ENCODE results near the gene PAN3.

The PAN3 gene

GRCh38 chr13:28163587-28163986 lies 25.2 kb downstream of the PAN3 start:
- no peak overlapping the region for H3K4me3 Mint-ChIP-seq

GRCh38 chr13:28166257-28166656 lies 27.9 kb downstream of the PAN3 start:
- peaks cover 6% of the 10 kb centered on the region for H3K4me1 Mint-ChIP-seq
- H3K27me3 Mint-ChIP-seq: no peaks in the 10 kb centered on the region
- DNase-seq: no peak
- CTCF ChIA-PET: no interaction called here
- no peak overlapping the region for H3K4me3 Mint-ChIP-seq
- no peaks in the 10 kb centered on the region for H3K9me3 Mint-ChIP-seq
- H3K27ac Mint-ChIP-seq: no peak overlapping the region
- H3K36me3 Mint-ChIP-seq: peaks cover 13% of the 10 kb centered on the region

More at GRCh38 chr13:28163587-28163986, 25.2 kb downstream of the PAN3 start:
- Mint-ChIP-seq H3K27me3 (no peaks in the 10 kb centered on the region), H3K36me3 (peaks cover 16% of the 10 kb centered on the region), H3K27ac (no peak overlapping the region), H3K4me1 (peaks cover 7% of the 10 kb centered on the region), H3K9me3 (peaks cover 3% of the 10 kb centered on the region)
- DNase-seq: no peak
- CTCF ChIA-PET: no interaction called here

- H3K4me1 Mint-ChIP-seq: peaks cover 3% of the 10 kb centered on the region
Measured at GRCh38 chr13:28171266-28171665, 32.9 kb downstream of the PAN3 start.

GRCh38 chr13:28172947-28173346 lies 34.6 kb downstream of the PAN3 start:
- no peak overlapping the region for H3K27ac Mint-ChIP-seq
- H3K4me3 Mint-ChIP-seq: no peak overlapping the region
- no peaks in the 10 kb centered on the region for H3K9me3 Mint-ChIP-seq
- no peak for DNase-seq
- H3K4me1 Mint-ChIP-seq: peaks cover under 1% of the 10 kb centered on the region
- CTCF ChIA-PET: no interaction called here
- H3K36me3 Mint-ChIP-seq: peaks cover 31% of the 10 kb centered on the region
- H3K27me3 Mint-ChIP-seq: no peaks in the 10 kb centered on the region

More at GRCh38 chr13:28171266-28171665, 32.9 kb downstream of the PAN3 start:
- no peaks in the 10 kb centered on the region for H3K27me3 Mint-ChIP-seq
- no peak overlapping the region for H3K4me3 Mint-ChIP-seq
- peaks cover 25% of the 10 kb centered on the region for H3K36me3 Mint-ChIP-seq
- CTCF ChIA-PET: no interaction called here
- no peaks in the 10 kb centered on the region for H3K9me3 Mint-ChIP-seq
- no peak overlapping the region for H3K27ac Mint-ChIP-seq
- no peak for DNase-seq

GRCh38 chr13:28173793-28174192 lies 35.4 kb downstream of the PAN3 start:
- Mint-ChIP-seq H3K9me3 (no peaks in the 10 kb centered on the region), H3K27me3 (no peaks in the 10 kb centered on the region), H3K4me1 (no peaks in the 10 kb centered on the region), H3K36me3 (peaks cover 32% of the 10 kb centered on the region), H3K27ac (no peak overlapping the region), H3K4me3 (no peak overlapping the region)
- CTCF ChIA-PET: no interaction called here
- DNase-seq: no peak

- no peaks in the 10 kb centered on the region for H3K4me1 Mint-ChIP-seq
- no peak overlapping the region for H3K4me3 Mint-ChIP-seq
- DNase-seq: no peak
- no peaks in the 10 kb centered on the region for H3K27me3 Mint-ChIP-seq
- H3K36me3 Mint-ChIP-seq: peaks cover 30% of the 10 kb centered on the region
- CTCF ChIA-PET: no interaction called here
- H3K9me3 Mint-ChIP-seq: no peaks in the 10 kb centered on the region
- no peak overlapping the region for H3K27ac Mint-ChIP-seq
Measured at GRCh38 chr13:28177327-28177726, 39.0 kb downstream of the PAN3 start.

GRCh38 chr13:28177877-28178276 lies 39.5 kb downstream of the PAN3 start:
- Mint-ChIP-seq H3K27ac (no peak overlapping the region), H3K27me3 (no peaks in the 10 kb centered on the region), H3K4me1 (no peaks in the 10 kb centered on the region), H3K9me3 (no peaks in the 10 kb centered on the region), H3K36me3 (peaks cover 26% of the 10 kb centered on the region), H3K4me3 (no peak overlapping the region)
- CTCF ChIA-PET: no interaction called here
- DNase-seq: no peak

- DNase-seq: no peak
- Mint-ChIP-seq H3K27ac (no peak overlapping the region), H3K27me3 (no peaks in the 10 kb centered on the region), H3K9me3 (no peaks in the 10 kb centered on the region), H3K36me3 (peaks cover 28% of the 10 kb centered on the region), H3K4me1 (no peaks in the 10 kb centered on the region), H3K4me3 (no peak overlapping the region)
- CTCF ChIA-PET: no interaction called here
Measured at GRCh38 chr13:28179974-28180373, 41.6 kb downstream of the PAN3 start.

GRCh38 chr13:28181413-28181812 lies 43.1 kb downstream of the PAN3 start:
- no peak for DNase-seq
- CTCF ChIA-PET: no interaction called here
- Mint-ChIP-seq H3K4me3 (no peak overlapping the region), H3K36me3 (peaks cover 25% of the 10 kb centered on the region), H3K9me3 (no peaks in the 10 kb centered on the region), H3K27me3 (no peaks in the 10 kb centered on the region), H3K27ac (no peak overlapping the region), H3K4me1 (no peaks in the 10 kb centered on the region)

- no peaks in the 10 kb centered on the region for H3K4me1 Mint-ChIP-seq
- no peak overlapping the region for H3K4me3 Mint-ChIP-seq
- no peak overlapping the region for H3K27ac Mint-ChIP-seq
- H3K27me3 Mint-ChIP-seq: no peaks in the 10 kb centered on the region
- no peak for DNase-seq
- no peaks in the 10 kb centered on the region for H3K9me3 Mint-ChIP-seq
- H3K36me3 Mint-ChIP-seq: peaks cover 21% of the 10 kb centered on the region
- CTCF ChIA-PET: no interaction called here
Measured at GRCh38 chr13:28185256-28185655, 46.9 kb downstream of the PAN3 start.

- peaks cover 28% of the 10 kb centered on the region for H3K36me3 Mint-ChIP-seq
- CTCF ChIA-PET: interaction anchor here (0.7 kb wide), 1 partner anchor 150 kb away, joined by 3 read pairs; no protein-coding TSS in a partner anchor
- no peak overlapping the region for H3K4me3 Mint-ChIP-seq
- H3K27me3 Mint-ChIP-seq: no peaks in the 10 kb centered on the region
- peaks cover 3% of the 10 kb centered on the region for H3K4me1 Mint-ChIP-seq
- H3K27ac Mint-ChIP-seq: no peak overlapping the region
- no peak for DNase-seq
- no peaks in the 10 kb centered on the region for H3K9me3 Mint-ChIP-seq
Measured at GRCh38 chr13:28199089-28199488, 60.7 kb downstream of the PAN3 start.

- no peak for DNase-seq
- Mint-ChIP-seq H3K27me3 (no peaks in the 10 kb centered on the region), H3K36me3 (peaks cover 43% of the 10 kb centered on the region), H3K4me1 (peaks cover 12% of the 10 kb centered on the region), H3K9me3 (no peaks in the 10 kb centered on the region), H3K4me3 (no peak overlapping the region), H3K27ac (no peak overlapping the region)
- CTCF ChIA-PET: no interaction called here
Measured at GRCh38 chr13:28204043-28204442, 65.7 kb downstream of the PAN3 start.

GRCh38 chr13:28204690-28205443 lies 66.5 kb downstream of the PAN3 start:
- CTCF ChIA-PET: no interaction called here
- no peak for DNase-seq
- peaks cover 12% of the 10 kb centered on the region for H3K4me1 Mint-ChIP-seq
- H3K9me3 Mint-ChIP-seq: no peaks in the 10 kb centered on the region
- no peak overlapping the region for H3K4me3 Mint-ChIP-seq
- H3K27me3 Mint-ChIP-seq: no peaks in the 10 kb centered on the region
- peaks cover 46% of the 10 kb centered on the region for H3K36me3 Mint-ChIP-seq
- H3K27ac Mint-ChIP-seq: no peak overlapping the region

- no peaks in the 10 kb centered on the region for H3K4me1 Mint-ChIP-seq
- no peaks in the 10 kb centered on the region for H3K27me3 Mint-ChIP-seq
- H3K36me3 Mint-ChIP-seq: peaks cover 17% of the 10 kb centered on the region
- DNase-seq: no peak
- H3K9me3 Mint-ChIP-seq: no peaks in the 10 kb centered on the region
- CTCF ChIA-PET: no interaction called here
- H3K4me3 Mint-ChIP-seq: no peak overlapping the region
- H3K27ac Mint-ChIP-seq: no peak overlapping the region
Measured at GRCh38 chr13:28218679-28219078, 80.3 kb downstream of the PAN3 start.

- no peak overlapping the region for H3K4me3 Mint-ChIP-seq
- no peak for DNase-seq
- peaks cover 12% of the 10 kb centered on the region for H3K36me3 Mint-ChIP-seq
- CTCF ChIA-PET: no interaction called here
- H3K27me3 Mint-ChIP-seq: no peaks in the 10 kb centered on the region
- H3K27ac Mint-ChIP-seq: no peak overlapping the region
- H3K9me3 Mint-ChIP-seq: no peaks in the 10 kb centered on the region
- no peaks in the 10 kb centered on the region for H3K4me1 Mint-ChIP-seq
Measured at GRCh38 chr13:28219408-28220099, 81.2 kb downstream of the PAN3 start.

All from activated naive CD4-positive, alpha-beta T cell treated with anti-CD3 and anti-CD28 coated beads, Interleukin-2, amount 10 ng/mL, durations not matched to agents 7 days and 5 days (primary cell).